GM19351 (cell line): ENCODE results near the gene NDUFS8.

Experiments
- ATAC-seq: cut with Tn5 transposase; IDR thresholded peaks from one replicate; pipeline ENCODE4 v1.9.1; 2021; ENCODE audit warnings: mild to moderate bottlenecking, moderate library complexity; ENCODE audit not compliant: unreplicated experiment

Gene NDUFS8

DNA sequence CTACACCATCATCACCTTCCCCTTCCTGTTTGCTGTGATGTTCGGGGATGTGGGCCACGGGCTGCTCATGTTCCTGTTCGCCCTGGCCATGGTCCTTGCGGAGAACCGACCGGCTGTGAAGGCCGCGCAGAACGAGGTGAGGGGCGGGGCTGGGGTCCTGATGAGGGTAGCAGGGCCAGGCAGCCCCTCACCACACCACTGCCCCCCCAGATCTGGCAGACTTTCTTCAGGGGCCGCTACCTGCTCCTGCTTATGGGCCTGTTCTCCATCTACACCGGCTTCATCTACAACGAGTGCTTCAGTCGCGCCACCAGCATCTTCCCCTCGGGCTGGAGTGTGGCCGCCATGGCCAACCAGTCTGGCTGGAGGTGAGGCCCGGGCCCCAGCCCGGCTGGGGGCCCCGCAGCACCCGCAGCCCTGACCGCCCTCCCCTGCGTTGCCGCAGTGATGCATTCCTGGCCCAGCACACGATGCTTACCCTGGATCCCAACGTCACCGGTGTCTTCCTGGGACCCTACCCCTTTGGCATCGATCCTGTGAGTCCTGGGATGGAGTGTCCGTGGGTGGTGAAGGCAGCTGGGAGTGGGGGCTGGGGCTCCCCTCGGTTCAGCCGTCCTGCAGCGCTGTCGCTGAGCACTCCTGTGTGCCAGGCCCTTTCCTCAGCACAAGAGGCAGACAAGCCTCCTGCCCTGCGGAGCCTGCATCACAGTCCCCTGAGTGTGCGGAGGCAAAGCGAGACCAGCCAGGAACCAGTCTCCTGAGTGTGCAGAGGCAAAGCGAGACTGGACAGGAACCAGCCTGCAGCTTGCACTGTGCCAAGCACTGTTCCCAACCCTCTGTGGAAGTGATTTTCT lies 17.2 kb downstream of the NDUFS8 start:
- ATAC-seq: no peak

DNA sequence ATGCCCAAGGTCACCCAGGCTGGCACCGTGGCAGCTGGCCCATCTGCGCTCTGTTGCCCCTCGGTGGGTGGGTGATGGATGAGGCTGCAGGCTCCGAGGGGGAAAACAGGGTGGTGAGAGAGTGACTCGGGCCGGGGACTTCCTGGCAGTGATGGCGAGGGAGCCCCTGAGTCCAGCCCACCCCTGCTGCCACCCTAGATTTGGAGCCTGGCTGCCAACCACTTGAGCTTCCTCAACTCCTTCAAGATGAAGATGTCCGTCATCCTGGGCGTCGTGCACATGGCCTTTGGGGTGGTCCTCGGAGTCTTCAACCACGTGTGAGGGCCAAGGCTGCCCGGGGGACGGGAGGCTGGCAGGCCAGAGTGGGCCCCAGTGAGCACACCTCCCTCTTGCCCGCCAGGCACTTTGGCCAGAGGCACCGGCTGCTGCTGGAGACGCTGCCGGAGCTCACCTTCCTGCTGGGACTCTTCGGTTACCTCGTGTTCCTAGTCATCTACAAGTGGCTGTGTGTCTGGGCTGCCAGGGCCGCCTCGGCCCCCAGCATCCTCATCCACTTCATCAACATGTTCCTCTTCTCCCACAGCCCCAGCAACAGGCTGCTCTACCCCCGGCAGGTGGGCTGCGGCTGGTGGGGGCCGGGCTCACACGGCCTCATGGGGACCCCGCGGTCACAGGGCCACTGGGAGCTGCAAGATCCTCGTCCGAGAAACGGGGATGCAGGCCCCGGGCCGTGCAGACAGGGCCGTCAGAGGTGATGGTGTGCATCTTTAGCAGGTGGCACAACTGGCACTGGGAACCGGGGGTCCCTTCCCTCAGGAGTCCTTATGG lies 18.4 kb downstream of the NDUFS8 start:
- no peak for ATAC-seq

DNA sequence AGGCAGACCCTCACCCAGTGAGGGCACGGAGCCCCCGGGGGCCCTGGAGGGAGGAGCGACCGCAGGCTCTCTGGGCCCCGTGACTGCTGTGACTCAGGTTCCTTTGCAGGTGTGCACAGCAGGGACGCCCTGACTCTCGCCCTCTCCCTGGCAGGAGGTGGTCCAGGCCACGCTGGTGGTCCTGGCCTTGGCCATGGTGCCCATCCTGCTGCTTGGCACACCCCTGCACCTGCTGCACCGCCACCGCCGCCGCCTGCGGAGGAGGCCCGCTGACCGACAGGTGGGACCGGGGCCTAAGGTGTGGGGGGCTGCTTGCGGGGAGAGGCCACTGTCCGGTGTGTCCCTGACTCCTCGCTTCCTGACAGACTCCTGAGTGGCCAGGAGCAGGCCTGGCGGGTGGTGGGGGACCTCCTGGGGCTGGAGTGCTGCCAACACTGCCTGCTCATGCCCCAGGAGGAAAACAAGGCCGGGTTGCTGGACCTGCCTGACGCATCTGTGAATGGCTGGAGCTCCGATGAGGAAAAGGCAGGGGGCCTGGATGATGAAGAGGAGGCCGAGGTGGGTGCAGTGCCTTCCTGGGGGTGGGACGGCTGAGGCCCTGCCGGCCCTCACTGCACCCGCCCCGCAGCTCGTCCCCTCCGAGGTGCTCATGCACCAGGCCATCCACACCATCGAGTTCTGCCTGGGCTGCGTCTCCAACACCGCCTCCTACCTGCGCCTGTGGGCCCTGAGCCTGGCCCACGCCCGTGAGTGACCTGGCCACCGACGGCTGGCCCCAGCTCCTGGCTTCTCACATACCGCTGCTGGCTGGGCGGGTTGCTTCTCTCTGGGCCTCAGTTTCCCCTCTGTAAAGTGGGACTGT lies 19.3 kb downstream of the NDUFS8 start:
- no peak for ATAC-seq

DNA sequence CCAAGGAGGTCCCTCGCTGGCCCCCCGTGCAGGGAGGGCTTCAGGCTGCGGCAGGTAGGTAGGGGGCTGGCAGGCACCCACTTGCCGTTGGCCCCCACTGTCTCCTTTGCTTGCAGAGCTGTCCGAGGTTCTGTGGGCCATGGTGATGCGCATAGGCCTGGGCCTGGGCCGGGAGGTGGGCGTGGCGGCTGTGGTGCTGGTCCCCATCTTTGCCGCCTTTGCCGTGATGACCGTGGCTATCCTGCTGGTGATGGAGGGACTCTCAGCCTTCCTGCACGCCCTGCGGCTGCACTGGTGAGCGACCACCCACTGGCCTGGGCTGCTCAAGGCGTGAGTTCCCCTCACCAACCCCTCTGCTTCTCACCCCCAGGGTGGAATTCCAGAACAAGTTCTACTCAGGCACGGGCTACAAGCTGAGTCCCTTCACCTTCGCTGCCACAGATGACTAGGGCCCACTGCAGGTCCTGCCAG lies 19.9 kb downstream of the NDUFS8 start:
- ATAC-seq: no peak

DNA sequence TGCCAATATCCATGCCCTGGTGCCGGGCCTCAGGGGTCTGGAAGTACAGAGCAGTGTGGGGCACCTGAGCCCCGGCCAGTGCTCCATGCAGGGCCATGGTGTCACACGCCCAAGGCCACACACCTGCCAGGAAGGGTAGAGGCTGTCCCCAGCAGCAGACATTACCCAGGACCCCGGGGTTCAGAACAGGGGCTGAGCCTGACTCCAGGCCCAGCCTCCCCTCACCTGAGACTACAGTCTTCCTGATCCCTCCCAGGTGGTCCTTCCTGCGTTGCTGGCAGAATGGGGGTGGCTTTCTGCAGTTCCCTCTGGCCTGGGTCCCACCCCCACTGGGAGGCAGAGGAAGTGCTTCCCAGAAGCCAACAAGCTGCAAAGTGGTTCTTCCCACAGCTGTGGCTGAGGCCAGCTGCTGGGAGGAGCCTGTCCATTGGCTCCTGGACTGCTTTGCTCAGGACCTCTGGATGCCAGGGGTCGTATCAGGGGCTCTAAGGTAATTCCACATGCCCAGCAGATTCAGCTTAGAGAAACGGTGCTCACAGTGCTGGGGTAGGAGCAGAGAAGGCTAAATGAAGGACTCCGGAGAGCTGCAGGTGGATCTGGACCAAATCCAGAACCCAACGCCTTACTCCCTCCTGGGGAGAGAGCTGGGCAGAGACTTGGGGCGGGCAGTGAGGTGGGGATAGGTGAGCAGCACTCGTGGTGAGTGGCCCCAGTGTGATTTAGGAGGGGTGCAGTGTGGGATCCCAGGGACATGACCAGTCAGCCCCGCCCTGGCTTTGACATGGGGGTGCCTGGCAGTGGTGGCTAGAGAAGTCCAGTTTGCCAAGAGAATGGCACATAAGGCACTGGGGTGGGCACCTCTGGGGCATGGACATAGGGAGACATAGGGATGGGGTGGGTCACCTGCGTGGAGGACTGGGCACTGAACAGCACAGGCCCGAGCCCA lies 21.0 kb downstream of the NDUFS8 start:
- ATAC-seq: no peak

DNA sequence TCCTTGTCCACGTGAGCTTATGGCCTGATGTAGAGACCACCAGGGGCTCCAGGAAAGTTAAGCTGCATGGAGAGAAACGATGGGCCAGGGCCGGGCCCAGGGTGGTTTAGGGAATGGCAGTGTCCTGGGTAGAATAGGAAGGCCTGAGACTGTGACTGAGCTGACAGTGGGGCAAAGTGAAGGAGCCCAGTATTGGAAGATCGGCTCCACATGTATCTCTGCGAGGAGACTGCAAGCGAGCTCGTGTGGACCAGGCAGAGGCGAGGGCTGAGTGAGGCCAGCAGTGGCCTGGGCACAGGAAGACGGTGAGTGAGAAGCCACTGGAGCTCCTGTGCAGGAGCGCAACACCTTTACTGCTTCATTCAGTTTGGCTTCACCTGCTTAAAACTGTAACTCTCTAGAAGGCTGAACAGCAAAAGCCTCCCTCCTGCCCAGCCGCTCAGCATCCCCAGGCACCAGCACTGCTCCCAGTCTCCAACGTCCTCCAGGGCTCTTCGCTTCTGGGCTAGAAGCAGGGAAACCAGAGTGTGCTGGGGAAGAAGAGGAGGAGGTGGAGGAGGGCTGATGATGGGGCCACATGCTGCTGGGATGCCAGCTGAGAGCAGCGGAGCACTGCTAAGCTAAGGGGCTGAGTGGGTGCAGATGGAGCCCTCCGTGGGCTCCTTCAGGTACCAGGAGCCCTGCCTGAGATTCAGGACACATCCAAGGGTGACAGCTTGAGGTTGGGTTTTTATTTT lies 21.8 kb downstream of the NDUFS8 start:
- ATAC-seq: no peak

DNA sequence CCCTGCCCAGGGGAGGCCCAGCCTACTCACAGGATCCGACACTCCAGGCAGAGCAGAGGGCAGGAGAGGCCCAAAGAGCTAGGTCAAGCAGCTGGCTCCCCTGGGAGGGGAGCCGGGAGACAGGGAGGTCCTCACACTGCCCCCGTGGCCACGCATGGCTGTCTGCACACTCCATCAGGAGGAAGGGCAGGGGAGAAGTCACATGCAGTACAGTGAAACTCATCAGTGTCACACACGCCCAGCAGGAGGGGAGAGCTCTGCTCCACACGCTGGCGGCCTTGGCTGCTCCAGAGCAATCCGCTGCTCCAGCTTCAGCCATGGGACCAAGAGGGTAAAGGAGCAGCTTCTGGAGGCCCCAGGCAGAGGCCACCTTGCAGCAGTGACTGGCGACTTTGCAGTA lies 22.6 kb downstream of the NDUFS8 start:
- no peak for ATAC-seq

DNA sequence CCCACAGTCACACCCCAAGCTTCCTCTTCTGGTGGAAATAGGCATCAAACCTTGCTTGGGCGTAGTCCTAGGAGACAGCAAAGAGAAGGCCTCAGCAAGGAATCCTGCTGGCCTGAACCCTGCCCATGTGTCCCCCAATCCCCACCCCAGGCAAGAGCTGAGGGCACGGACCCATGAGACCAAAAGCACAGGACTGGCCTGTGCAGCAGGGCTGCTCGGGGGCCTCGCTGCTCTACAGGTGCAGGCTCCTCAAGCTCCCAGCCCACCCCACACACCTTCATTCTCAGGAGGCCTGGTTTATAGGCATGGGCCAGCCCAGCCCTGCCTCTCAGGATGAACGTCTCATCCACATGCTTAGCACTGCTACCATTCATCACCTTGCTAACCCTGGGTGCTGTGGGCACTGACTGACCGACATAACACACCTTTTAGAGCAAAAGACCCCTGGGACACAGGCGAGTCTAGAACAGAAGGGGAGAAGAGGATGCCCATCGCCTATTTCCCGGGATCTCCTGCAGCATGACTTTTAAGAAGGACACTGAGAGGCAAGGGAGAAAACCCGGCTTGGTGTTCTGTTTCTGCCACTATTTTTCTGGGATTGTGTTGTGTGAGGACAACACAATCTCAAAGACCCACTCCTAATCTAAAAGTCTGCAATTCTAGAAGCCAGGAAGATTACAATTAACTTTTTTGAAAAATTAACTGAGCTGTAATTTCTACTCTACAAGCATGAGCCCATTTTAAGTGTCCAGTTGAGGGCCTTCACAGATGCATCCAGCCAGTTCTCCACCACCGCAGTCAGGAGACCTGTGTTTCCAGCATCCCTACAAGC lies 23.7 kb downstream of the NDUFS8 start:
- no peak for ATAC-seq

DNA sequence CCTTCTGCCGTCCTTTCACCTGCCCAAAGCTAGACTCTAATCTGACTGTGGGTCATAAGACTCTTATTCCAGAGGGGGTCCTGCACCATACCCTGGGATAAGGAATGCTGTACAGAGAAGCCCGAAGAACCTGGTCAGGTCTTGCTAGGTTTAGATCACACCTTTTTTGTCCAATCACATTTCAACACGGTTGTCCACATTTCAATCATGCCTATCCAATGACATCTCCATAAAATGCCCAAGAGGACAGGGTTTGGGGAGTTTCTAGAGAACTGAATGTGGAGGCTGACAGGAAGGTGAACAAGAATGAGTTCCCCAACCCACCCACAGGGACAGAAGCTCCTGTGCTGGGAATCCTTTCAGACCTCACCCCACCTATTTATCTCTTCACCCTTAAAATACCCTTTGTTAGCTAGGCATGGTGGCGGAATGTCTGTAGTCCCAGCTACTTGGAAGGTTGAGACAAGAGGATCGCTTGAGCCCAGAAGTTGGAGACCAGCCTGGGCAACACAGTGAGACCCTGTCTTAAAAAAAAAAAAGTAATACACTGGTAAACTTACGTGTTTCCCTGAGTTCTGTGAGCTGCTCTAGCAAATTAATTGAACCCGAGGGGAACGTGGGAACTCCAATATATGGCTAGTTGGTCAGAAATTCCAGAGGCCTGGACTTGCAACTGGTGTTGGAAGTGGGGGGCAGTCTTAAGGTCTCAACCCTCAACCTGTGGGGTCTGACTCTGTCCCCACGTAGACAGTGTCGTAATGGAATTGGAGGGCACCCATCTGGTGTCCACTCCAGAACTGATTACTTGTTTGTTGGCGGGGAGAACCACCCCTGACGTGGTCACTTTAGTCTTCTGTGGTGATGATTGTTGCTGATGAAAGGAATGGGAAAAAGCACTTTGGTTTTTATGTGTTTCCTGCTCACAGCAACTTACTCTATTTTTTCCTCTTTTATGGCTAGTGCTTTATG lies 26.1 kb downstream of the NDUFS8 start:
- ATAC-seq: no peak

DNA sequence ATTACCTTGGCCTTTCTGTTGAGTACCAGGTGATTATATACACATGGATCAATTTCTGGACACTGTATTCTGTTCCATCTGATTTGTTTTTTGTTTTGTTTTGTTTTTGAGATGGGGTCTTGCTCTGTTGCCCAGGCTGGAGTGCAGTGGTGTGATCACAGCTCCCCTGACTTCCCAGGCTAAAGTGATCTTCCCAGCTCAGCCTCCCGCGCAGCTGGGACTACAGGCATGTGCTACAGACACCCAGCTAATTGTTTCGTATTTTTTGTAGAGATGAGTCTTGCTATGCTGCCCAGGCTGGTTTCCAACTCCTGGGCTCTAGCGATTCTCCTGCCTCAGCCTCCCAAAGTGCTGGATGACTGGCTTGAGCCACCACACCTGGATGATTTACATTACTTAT lies 27.3 kb downstream of the NDUFS8 start:
- no peak for ATAC-seq

DNA sequence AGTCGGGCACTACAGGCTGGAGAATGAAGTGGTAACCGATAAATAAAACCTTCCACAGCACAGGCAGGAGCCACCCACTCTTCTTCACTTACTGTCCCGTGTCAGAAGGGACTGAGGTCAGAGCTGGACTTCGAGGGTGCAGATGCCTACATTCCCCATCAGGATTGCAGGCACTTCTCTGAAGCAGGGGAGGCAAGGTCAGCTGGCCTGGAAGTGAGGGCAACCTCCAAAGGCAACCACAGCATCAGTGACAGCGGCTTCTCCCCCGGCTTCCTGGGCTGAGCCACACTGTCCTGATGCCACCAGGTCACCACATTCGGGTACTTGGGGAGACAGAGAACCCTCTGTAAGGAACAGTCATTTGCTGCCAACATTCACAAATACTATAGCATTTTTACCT lies 31.0 kb downstream of the NDUFS8 start:
- ATAC-seq: no peak

DNA sequence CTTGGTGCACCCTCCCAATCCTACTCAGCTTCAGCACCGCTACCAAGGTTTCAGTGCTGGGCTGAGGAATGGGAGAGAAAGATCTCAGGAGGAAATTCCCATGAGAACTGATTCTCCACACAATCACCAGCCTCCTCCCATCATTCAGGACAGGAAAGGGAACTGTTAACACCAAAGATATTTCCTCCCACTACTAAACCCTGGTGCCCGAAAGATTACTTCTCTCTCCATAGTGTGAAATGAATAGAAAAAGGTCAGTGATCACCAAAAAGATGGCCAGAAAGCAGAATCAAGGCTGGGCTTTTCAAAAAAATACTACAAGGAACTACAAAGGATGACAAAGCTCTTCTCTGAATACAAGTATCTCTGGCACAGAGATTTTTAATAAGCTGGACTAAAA lies 34.4 kb downstream of the NDUFS8 start:
- ATAC-seq: no peak

DNA sequence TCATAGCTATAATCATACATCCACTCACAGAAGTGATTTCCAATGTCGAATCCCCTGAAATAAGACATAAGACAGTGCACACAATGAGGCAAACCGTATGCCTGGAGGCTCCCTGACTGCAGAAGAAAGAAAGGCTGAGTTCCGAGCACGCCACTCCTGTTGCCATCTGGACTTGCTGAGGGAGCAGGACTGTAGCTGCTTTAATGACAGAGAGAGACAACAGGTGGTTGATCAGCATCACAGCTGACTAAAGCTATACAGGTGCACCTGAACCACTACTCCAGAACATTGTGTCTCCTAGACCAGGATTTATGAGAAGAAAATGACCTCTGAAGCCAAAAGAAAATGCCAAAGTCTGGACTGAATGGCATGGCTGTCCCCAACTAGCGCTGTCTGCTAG lies 35.4 kb downstream of the NDUFS8 start:
- ATAC-seq: no peak

DNA sequence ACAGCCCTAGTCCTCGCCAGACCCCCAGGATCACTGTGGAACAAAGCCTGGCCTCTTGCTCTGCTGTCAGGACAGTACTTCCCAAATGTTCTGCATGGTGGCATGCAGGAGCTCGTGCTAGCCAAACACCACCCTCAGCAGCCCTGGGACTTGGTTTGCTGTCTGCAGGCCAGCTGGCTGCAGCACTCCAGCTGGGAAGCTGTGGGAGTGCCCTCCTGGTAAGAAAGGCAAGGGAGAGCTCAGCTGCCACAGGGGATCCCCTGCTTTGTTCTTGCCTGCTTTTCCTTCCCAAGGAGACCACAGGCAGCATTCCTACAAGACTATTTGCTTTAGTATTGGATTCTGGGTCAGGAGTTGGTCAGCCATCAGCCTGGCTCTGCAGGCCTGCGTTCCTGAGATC lies 36.3 kb downstream of the NDUFS8 start:
- ATAC-seq: no peak

DNA sequence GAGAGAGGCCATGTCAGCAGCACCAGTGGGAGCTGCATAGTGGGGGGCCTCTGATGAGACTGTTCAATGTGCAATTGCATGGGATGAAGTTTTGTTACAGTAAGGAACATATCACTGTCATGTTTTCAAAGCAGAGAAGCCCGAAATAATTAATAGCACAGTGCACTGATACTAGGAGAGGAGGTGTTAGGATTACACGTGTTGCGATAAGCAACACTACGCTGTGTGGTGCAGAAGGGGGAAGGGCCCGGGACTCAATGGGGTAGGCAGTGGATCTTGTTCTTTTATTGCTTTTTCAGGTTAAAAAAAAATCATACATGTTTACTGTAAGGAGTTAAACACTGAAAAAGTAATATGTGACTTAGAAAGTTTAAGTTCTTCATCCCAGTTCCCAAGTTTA lies 37.5 kb downstream of the NDUFS8 start:
- ATAC-seq: no peak

DNA sequence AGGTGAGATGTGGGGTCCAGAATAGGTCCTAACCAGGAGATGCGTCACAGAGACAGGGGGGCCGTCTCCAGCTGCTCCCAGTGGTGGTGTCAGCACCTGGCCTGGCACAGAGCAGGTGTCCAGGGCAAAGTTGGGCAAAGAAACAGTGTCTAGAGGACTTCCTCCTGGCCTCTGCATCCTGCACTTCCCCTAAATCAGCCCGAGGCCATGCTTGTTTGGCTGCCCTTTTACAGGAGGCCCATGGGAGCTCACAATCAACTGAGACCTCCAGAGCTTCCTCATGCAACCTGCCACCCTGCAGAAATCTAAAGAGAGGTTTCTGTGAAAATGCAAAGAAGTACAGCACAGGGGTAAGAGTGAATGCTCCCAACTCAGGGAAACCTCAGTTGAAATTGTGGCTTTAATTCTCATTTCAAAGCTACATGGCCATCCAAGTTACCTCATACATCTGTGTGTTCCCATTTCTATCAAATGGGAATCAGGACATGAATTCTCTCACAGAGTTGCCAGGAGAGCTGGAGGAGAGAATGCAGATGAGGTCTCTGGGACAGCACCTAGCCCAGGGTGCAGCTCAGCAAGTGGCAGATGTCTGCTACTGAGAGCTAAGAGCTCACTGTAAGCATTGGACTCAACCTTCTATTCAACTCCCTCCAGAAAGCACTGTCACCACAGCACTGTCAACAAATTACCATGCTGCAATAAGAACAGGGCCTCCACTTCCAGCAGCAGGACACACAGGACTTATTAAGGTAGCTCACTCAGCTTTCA lies 41.0 kb downstream of the NDUFS8 start:
- ATAC-seq: no peak
